Neutrophil (primary cell): ENCODE data around the gene GUCY1A1.

Experiments
- H3K27ac ChIP-seq: fragments of 200-600 bp; sonication (generic); 2 replicates; pipeline ENCODE4 v1.5.1; 2016; ENCODE audit warnings: mild to moderate bottlenecking, moderate library complexity
- H3K27me3 ChIP-seq: fragments of 200-600 bp; sonication (generic); 2 replicates; pipeline ENCODE4 v1.6.0; 2016; ENCODE audit warnings: mild to moderate bottlenecking
- H3K36me3 ChIP-seq: fragments of 200-600 bp; sonication (generic); 2 replicates; pipeline ENCODE4 v1.5.1; 2017
- H3K4me1 ChIP-seq, 2 experiments: fragments of 200-600 bp in 1 of 2; sonication (generic) in 1 of 2; 1 replicate in 1 of 2; 2 replicates in 1 of 2; pipeline versions ENCODE4 v1.5.1 to v1.6.1; 2013 to 2016; ENCODE audit warnings: low read depth in 1 of 2, low read length in 1 of 2, mild to moderate bottlenecking in 1 of 2, moderate library complexity in 1 of 2; ENCODE audit not compliant: control insufficient read depth in 1 of 2, insufficient read depth in 1 of 2
- H3K4me3 ChIP-seq, 2 experiments: fragments of 200-600 bp in 1 of 2; sonication (generic) in 1 of 2; 1 replicate in 1 of 2; 2 replicates in 1 of 2; pipeline ENCODE4 v1.5.1; 2013 to 2016; ENCODE audit warnings: low read depth in 1 of 2, low read length in 1 of 2, mild to moderate bottlenecking in 1 of 2, moderate library complexity in 1 of 2
- H3K9me3 ChIP-seq: fragments of 200-600 bp; sonication (generic); 2 replicates; pipeline ENCODE4 v1.5.1; 2016
- TF ChIP-seq, protein P1 (sequence below): fragments of 200-600 bp; sonication (generic); IDR thresholded peaks from 2 replicates; pipeline ENCODE4 v1.5.1; 2016; ENCODE audit warnings: antibody characterized with exemption

GUCY1A1 gene

DNA sequence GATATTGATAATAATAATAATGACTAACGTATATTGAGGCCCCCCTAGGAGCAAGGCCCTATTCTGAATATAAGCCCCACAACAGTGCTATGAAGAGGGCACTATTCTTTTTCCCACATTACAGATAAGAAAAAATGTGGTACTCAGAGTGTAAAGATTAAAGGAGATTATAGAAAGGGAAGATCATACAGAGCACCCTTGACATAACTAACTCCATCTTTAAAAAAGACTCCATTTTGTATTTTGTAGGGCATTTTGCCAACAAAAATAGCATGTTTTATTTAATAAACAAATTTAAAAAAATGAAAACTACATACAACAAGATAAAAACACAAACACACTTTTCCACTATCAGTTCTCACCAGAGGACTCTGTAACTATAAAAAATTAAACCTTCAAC, 42.1 kb downstream of the GUCY1A1 start:
- Histone ChIP-seq H3K4me1 (no peaks in the 10 kb centered on the region), H3K4me3 (no peak overlapping the region), H3K27me3 (no peaks in the 10 kb centered on the region), H3K27ac (no peak overlapping the region), H3K9me3 (no peaks in the 10 kb centered on the region), H3K36me3 (no peaks in the 10 kb centered on the region)
- TF ChIP-seq, protein P1, sequence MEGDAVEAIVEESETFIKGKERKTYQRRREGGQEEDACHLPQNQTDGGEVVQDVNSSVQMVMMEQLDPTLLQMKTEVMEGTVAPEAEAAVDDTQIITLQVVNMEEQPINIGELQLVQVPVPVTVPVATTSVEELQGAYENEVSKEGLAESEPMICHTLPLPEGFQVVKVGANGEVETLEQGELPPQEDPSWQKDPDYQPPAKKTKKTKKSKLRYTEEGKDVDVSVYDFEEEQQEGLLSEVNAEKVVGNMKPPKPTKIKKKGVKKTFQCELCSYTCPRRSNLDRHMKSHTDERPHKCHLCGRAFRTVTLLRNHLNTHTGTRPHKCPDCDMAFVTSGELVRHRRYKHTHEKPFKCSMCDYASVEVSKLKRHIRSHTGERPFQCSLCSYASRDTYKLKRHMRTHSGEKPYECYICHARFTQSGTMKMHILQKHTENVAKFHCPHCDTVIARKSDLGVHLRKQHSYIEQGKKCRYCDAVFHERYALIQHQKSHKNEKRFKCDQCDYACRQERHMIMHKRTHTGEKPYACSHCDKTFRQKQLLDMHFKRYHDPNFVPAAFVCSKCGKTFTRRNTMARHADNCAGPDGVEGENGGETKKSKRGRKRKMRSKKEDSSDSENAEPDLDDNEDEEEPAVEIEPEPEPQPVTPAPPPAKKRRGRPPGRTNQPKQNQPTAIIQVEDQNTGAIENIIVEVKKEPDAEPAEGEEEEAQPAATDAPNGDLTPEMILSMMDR, result no peak

- no peaks in the 10 kb centered on the region for H3K36me3 ChIP-seq
- H3K9me3 ChIP-seq, result no peaks in the 10 kb centered on the region
- no peak overlapping the region for H3K4me3 ChIP-seq
- no peak overlapping the region for H3K27ac ChIP-seq
- TF ChIP-seq, protein P1, result no peak
- no peaks in the 10 kb centered on the region for H3K4me1 ChIP-seq
- no peaks in the 10 kb centered on the region for H3K27me3 ChIP-seq
Observed at GRCh38 chr4:155709918-155710317, 43.3 kb downstream of the GUCY1A1 start.

GRCh38 chr4:155711556-155711955, 44.9 kb downstream of the GUCY1A1 start:
- no peak overlapping the region for H3K27ac ChIP-seq
- no peaks in the 10 kb centered on the region for H3K36me3 ChIP-seq
- H3K27me3 ChIP-seq, result no peaks in the 10 kb centered on the region

GRCh38 chr4:155712846-155713245, 46.2 kb downstream of the GUCY1A1 start:
- no peak overlapping the region for H3K27ac ChIP-seq
- H3K36me3 ChIP-seq, result no peaks in the 10 kb centered on the region
- H3K4me3 ChIP-seq, result no peak overlapping the region
- no peaks in the 10 kb centered on the region for H3K9me3 ChIP-seq
- H3K4me1 ChIP-seq, result no peaks in the 10 kb centered on the region
- H3K27me3 ChIP-seq, result no peaks in the 10 kb centered on the region
- TF ChIP-seq, protein P1, result no peak

More at GRCh38 chr4:155711556-155711955, 44.9 kb downstream of the GUCY1A1 start:
- H3K4me3 ChIP-seq, result no peak overlapping the region
- no peaks in the 10 kb centered on the region for H3K9me3 ChIP-seq
- TF ChIP-seq, protein P1, result no peak
- H3K4me1 ChIP-seq, result no peaks in the 10 kb centered on the region

DNA sequence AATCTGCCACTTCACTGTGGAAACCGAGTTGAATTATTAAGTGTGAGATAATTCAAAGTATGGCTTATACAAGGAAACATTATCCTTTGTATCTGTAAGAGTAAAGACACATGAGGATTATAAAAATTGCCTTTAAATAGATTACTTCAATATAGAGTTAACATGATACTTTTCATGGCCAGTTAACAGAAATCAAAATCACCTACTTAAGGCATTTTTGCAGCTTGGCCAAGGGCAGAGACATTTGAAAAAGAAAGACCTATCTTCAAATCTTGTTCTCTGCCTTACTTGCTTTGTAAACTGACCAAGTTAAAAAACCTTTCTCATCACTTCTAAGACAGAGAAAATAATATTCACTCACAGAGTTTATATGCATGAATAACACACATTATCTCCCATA, 47.3 kb downstream of the GUCY1A1 start:
- Histone ChIP-seq H3K27ac (no peak overlapping the region), H3K27me3 (no peaks in the 10 kb centered on the region), H3K4me1 (no peaks in the 10 kb centered on the region), H3K9me3 (no peaks in the 10 kb centered on the region), H3K4me3 (no peak overlapping the region), H3K36me3 (no peaks in the 10 kb centered on the region)
- TF ChIP-seq, protein P1, result no peak

DNA sequence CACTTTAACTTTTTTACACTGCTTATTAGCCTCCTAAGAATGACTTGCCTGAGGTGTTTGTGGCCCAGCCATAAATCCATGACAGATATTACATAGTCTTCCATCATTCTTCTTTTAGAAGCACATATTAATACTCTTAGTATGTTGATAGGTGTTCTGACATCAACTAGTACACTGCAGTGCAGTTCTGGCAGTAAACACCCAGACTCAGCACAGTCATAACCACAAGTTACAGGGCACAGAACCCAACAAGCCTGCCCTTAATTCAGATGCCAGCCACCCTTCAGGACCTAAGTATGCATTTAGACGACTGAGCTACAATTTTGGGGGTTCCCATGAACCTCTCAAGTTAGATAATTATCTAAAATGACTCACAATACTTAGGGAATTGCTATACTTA, 55.7 kb downstream of the GUCY1A1 start:
- Histone ChIP-seq H3K36me3 (no peaks in the 10 kb centered on the region), H3K27ac (no peak overlapping the region), H3K9me3 (no peaks in the 10 kb centered on the region), H3K4me1 (no peaks in the 10 kb centered on the region), H3K27me3 (no peaks in the 10 kb centered on the region), H3K4me3 (no peak overlapping the region)
- TF ChIP-seq, protein P1, result no peak
